H1 (cell line): ENCODE measurements around the gene TMEM253. TPM values are rescaled to one million over a fixed set of nuclear protein-coding genes. Genes with fewer than 3 reads are reported as not detected.

ENCODE experiments used
- CTCF ChIA-PET: fragments of 300-600 bp; sonication (Branson Sonifier 250); formaldehyde crosslinking; loops from one replicate; lab custom pipeline; 2021; ENCODE audit not compliant: partially characterized antibody; lab: Charles Lee
- POLR2A ChIA-PET: fragments of 300-600 bp; sonication (Branson Sonifier 250); formaldehyde crosslinking; loops from one replicate; lab custom pipeline; 2021; ENCODE audit warnings: inconsistent platforms; ENCODE audit not compliant: partially characterized antibody; lab: Charles Lee
- DNase-seq, 2 experiments: peaks; one replicate each; pipeline versions ENCODE4 v3.0.0 to v3.0.0-alpha.2; 2010 to 2022; ENCODE audit warnings: low spot score in 2 of 2, low read depth in 1 of 2, mixed read lengths in 1 of 2
- FAIRE-seq: peaks from 2 replicates; lab custom pipeline; 2011; peaks lifted over from hg19 to GRCh38; lab: Jason Lieb, UNC
- H2AFZ ChIP-seq: 2 replicates; pipeline ENCODE4 v1.8.1; 2012; ENCODE audit warnings: low read length, inconsistent platforms
- H2AK5ac ChIP-seq: 2 replicates; pipeline ENCODE4 v1.6.1; 2013; ENCODE audit warnings: low read depth, low read length
- H2BK120ac ChIP-seq: replicated peaks from 2 replicates; pipeline ENCODE3; 2013; ENCODE audit warnings: low read depth, low read length, inconsistent platforms
- H2BK12ac ChIP-seq: 2 replicates; pipeline ENCODE4 v1.6.1; 2013; ENCODE audit warnings: low read depth, low read length
- H2BK15ac ChIP-seq: 2 replicates; pipeline ENCODE4 v1.6.1; 2013; ENCODE audit warnings: low read length
- H2BK20ac ChIP-seq: 2 replicates; pipeline ENCODE4 v1.6.1; 2013; ENCODE audit warnings: low read length
- H2BK5ac ChIP-seq: 2 replicates; pipeline ENCODE4 v1.6.1; 2013; ENCODE audit warnings: low read depth, low read length
- H3K14ac ChIP-seq: 2 replicates; pipeline ENCODE4 v1.6.1; 2013; ENCODE audit warnings: inconsistent platforms; ENCODE audit not compliant: insufficient read length
- H3K18ac ChIP-seq: 2 replicates; pipeline ENCODE4 v1.6.1; 2013; ENCODE audit warnings: low read length; ENCODE audit errors: extremely low read depth
- H3K23ac ChIP-seq: 2 replicates; pipeline ENCODE4 v1.6.1; 2013; ENCODE audit warnings: inconsistent platforms; ENCODE audit not compliant: insufficient read length
- H3K23me2 ChIP-seq: 2 replicates; pipeline ENCODE4 v1.6.1; 2013; ENCODE audit warnings: low read depth, low read length
- H3K27ac ChIP-seq: 2 replicates; pipeline ENCODE4 v1.6.1; 2011; ENCODE audit warnings: low read depth, low read length, inconsistent platforms
- H3K27me3 ChIP-seq, 4 experiments: replicated peaks in 1 of 4; 1 replicate in 1 of 4; 2 replicates in 3 of 4; pipeline versions ENCODE4 v1.6.1 to v1.8.1; 2011 to 2013; ENCODE audit warnings: low read length in 3 of 4, mild to moderate bottlenecking in 3 of 4, inconsistent platforms in 2 of 4, mixed read lengths in 2 of 4, moderate library complexity in 1 of 4; ENCODE audit not compliant: control insufficient read depth in 3 of 4, insufficient read depth in 3 of 4; ENCODE audit errors: extremely low read depth in 1 of 4
- H3K36me3 ChIP-seq, 4 experiments: 2 replicates each; pipeline versions ENCODE4 v1.6.1 to v1.8.1; 2011 to 2013; ENCODE audit warnings: mild to moderate bottlenecking in 4 of 4, low read length in 3 of 4, moderate library complexity in 2 of 4, control low read depth in 1 of 4, inconsistent platforms in 1 of 4; ENCODE audit not compliant: insufficient read depth in 4 of 4, control insufficient read depth in 2 of 4
- H3K4ac ChIP-seq: replicated peaks from 2 replicates; pipeline ENCODE3; 2013; ENCODE audit warnings: low read length, low read depth, mixed read lengths, inconsistent platforms; ENCODE audit not compliant: insufficient read length
- H3K4me1 ChIP-seq, 4 experiments: replicated peaks in 1 of 4; 1 replicate in 1 of 4; 2 replicates in 3 of 4; pipeline versions ENCODE4 v1.6.1 to v1.8.1; 2011 to 2013; ENCODE audit warnings: low read length in 3 of 4, inconsistent platforms in 2 of 4, mixed read lengths in 1 of 4; ENCODE audit not compliant: insufficient read depth in 4 of 4, control insufficient read depth in 3 of 4
- H3K4me2 ChIP-seq, 2 experiments: 2 replicates each; pipeline versions ENCODE4 v1.6.1 to v1.8.1; 2011 to 2013; ENCODE audit warnings: low read depth in 2 of 2, low read length in 2 of 2, control low read depth in 1 of 2, inconsistent platforms in 1 of 2, mild to moderate bottlenecking in 1 of 2; ENCODE audit not compliant: insufficient read depth in 1 of 2
- H3K4me3 ChIP-seq, 4 experiments: fragments of 200-600, 300-600 bp in 1 of 4; sonication (generic), shearing (Covaris generic), sonication (Bioruptor Twin) in 1 of 4; 2 replicates each; pipeline versions ENCODE4 v1.5.1 to v1.8.1; 2011 to 2016; ENCODE audit warnings: low read length in 4 of 4, low read depth in 3 of 4, control low read depth in 2 of 4, inconsistent platforms in 2 of 4, mild to moderate bottlenecking in 2 of 4, mixed read lengths in 1 of 4, moderate library complexity in 1 of 4; ENCODE audit not compliant: insufficient read depth in 2 of 4; ENCODE audit errors: extremely low read depth in 1 of 4
- H3K56ac ChIP-seq: replicated peaks from 2 replicates; pipeline ENCODE3; 2013; ENCODE audit warnings: low read depth, mild to moderate bottlenecking, mixed read lengths, low read length, inconsistent platforms; ENCODE audit not compliant: insufficient read length
- H3K79me1 ChIP-seq: 2 replicates; pipeline ENCODE4 v1.6.1; 2013; ENCODE audit warnings: low read depth, low read length, control low read depth
- H3K79me2 ChIP-seq, 2 experiments: 2 replicates each; pipeline versions ENCODE4 v1.6.1 to v1.8.1; 2012 to 2013; ENCODE audit warnings: low read length in 2 of 2, mild to moderate bottlenecking in 2 of 2, inconsistent platforms in 1 of 2; ENCODE audit not compliant: insufficient read depth in 2 of 2, control insufficient read depth in 1 of 2
- H3K9ac ChIP-seq, 4 experiments: replicated peaks in 1 of 4; 1 replicate in 1 of 4; 2 replicates in 3 of 4; pipeline versions ENCODE4 v1.6.1 to v1.8.1; 2011 to 2013; ENCODE audit warnings: low read depth in 3 of 4, low read length in 3 of 4, control low read depth in 2 of 4, mild to moderate bottlenecking in 2 of 4, moderate library complexity in 2 of 4, inconsistent platforms in 1 of 4; ENCODE audit errors: extremely low read depth in 1 of 4
- H3K9me3 ChIP-seq, 2 experiments: 2 replicates each; pipeline versions ENCODE4 v1.6.1 to v1.8.1; 2012 to 2013; ENCODE audit warnings: mild to moderate bottlenecking in 2 of 2, moderate library complexity in 2 of 2, control low read depth in 1 of 2, inconsistent platforms in 1 of 2, low read depth in 1 of 2, low read length in 1 of 2, mixed read lengths in 1 of 2; ENCODE audit not compliant: insufficient read depth in 2 of 2
- H4K20me1 ChIP-seq, 2 experiments: replicated peaks in 1 of 2; 2 replicates each; pipeline versions ENCODE3 to v1.8.1; 2011 to 2013; ENCODE audit warnings: inconsistent platforms in 2 of 2, low read length in 2 of 2, mild to moderate bottlenecking in 1 of 2; ENCODE audit not compliant: insufficient read depth in 2 of 2, control insufficient read depth in 1 of 2
- H4K5ac ChIP-seq: 2 replicates; pipeline ENCODE4 v1.6.1; 2013; ENCODE audit warnings: low read length, low read depth, mixed read lengths, inconsistent platforms; ENCODE audit not compliant: insufficient read length
- H4K8ac ChIP-seq: 2 replicates; pipeline ENCODE4 v1.8.0; 2013; ENCODE audit warnings: mild to moderate bottlenecking, moderate library complexity, low read length, inconsistent platforms; ENCODE audit not compliant: insufficient read depth; ENCODE audit errors: extremely low read depth
- H4K91ac ChIP-seq: replicated peaks from 2 replicates; pipeline ENCODE3; 2013; ENCODE audit warnings: low read length, mixed read lengths, inconsistent platforms; ENCODE audit not compliant: insufficient read length
- ASH2L ChIP-seq: fragments of 200-600, 300-600 bp; sonication (generic); IDR thresholded peaks from one replicate; pipeline ENCODE4 v1.7.1; 2017; ENCODE audit warnings: low read length
- CEBPB ChIP-seq: IDR thresholded peaks from 2 replicates; pipeline ENCODE4 v1.6.1; 2012; ENCODE audit warnings: low read depth, low read length
- CTBP2 ChIP-seq: IDR thresholded peaks from 2 replicates; pipeline ENCODE4 v1.7.0; 2011; ENCODE audit warnings: borderline replicate concordance, mild to moderate bottlenecking, moderate library complexity, mixed read lengths, low read length; ENCODE audit not compliant: insufficient read depth, insufficient read length
- EGR1 ChIP-seq: IDR thresholded peaks from 2 replicates; pipeline ENCODE4 v1.6.1; 2011; ENCODE audit warnings: low read depth, low read length, borderline replicate concordance
- FOSL1 ChIP-seq: IDR thresholded peaks from 2 replicates; pipeline ENCODE4 v1.6.1; 2011; ENCODE audit warnings: mild to moderate bottlenecking, low read depth, low read length, moderate library complexity; ENCODE audit not compliant: insufficient read depth
- KDM5A ChIP-seq: fragments of 200-600 bp; IDR thresholded peaks from 2 replicates; pipeline ENCODE4 v1.7.1; 2012; ENCODE audit warnings: mild to moderate bottlenecking, low read length, inconsistent platforms, mixed read lengths
- MAX ChIP-seq: IDR thresholded peaks from 2 replicates; pipeline ENCODE4 v1.6.1; 2012; ENCODE audit warnings: inconsistent platforms
- NRF1 ChIP-seq: IDR thresholded peaks from 2 replicates; pipeline ENCODE4 v1.6.1; 2011; ENCODE audit warnings: mild to moderate bottlenecking, low read depth, low read length, improper control_type of control experiment
- SP1 ChIP-seq: IDR thresholded peaks from 2 replicates; pipeline ENCODE4 v1.6.1; 2011; ENCODE audit warnings: low read depth, low read length
- SRF ChIP-seq: IDR thresholded peaks from 2 replicates; pipeline ENCODE4 v1.6.1; 2011; ENCODE audit warnings: mild to moderate bottlenecking, low read depth, low read length, moderate library complexity
- SUZ12 ChIP-seq: fragments of 200-600 bp; sonication (generic); IDR thresholded peaks from 2 replicates; pipeline ENCODE4 v1.6.1; 2012; ENCODE audit warnings: mild to moderate bottlenecking, inconsistent platforms, low read length, moderate library complexity, mixed read lengths
- ZNF274 ChIP-seq: IDR thresholded peaks from 2 replicates; pipeline ENCODE4 v1.7.0; 2012; ENCODE audit warnings: low read length, borderline replicate concordance; ENCODE audit errors: extremely low read depth
- WGBS, 2 experiments: shearing (Covaris generic) in 1 of 2; methylation state at CpG; one replicate each; pipeline versions ENCODE4 v1.1.6 to v1.1.7; 2013 to 2015; ENCODE audit warnings: low lambda C conversion rate in 2 of 2, mixed read lengths in 2 of 2, inconsistent platforms in 1 of 2, low coverage in 1 of 2, missing lambda C conversion rate in 1 of 2; ENCODE audit not compliant: insufficient replicate concordance in 2 of 2, insufficient coverage in 1 of 2, insufficient read length in 1 of 2; ENCODE audit errors: extremely low coverage in 1 of 2, missing lambda C conversion rate in 1 of 2; 5-methylcytosine and 5-hydroxymethylcytosine counted together
- polyA plus RNA-seq, 7 experiments: library from polyadenylated mRNA; depleted of rRNA in 3 of 7; stranded (reverse) in 5 of 7; unstranded in 2 of 7; fragments of >200 nt in 5 of 7; fragments of 200-250 nt in 2 of 7; gene quantifications; 1 replicate in 5 of 7; 2 replicates in 1 of 7; 4 replicates in 1 of 7; pipeline versions ENCODE4 v1.2.1 to v1.2.3, GENCODE V29; 2011 to 2013; ENCODE audit warnings: missing spikeins in 2 of 7, mixed read lengths in 2 of 7
- total RNA-seq: library from RNA; stranded (reverse); fragmentation: NEBNext Ultra II Directional; extraction: Animal tissue kit (Norgen Biotek cat#: 25700); gene quantifications from 2 replicates; pipeline ENCODE4 v1.2.1, GENCODE V29; 2021

TMEM253 gene
- total and polyA plus RNA-seq, 2 of the 8 experiments (the other 6 are each of a cell fraction or from before 2014, with no cell fraction given) = 1.9 to 2.2 TPM

GRCh38 chr14:21070083-21070609, 30.7 kb upstream of the TMEM253 start, which contains the start of gene ARHGEF40:
Gene ARHGEF40 (plus strand): TSS chr14:21070304. CDS start chr14:21070397, 93 bp downstream.
- peak within 1 kb of the TSS; percentile 80 for H4K5ac ChIP-seq
- H4K8ac ChIP-seq = peak within 1 kb of the TSS; percentile 85
- H3K79me2 ChIP-seq = peaks cover 0 to 13% of the 10 kb centered on the region in 2 experiments; a peak in 2 of 4 replicates
- WGBS, 2 experiments = 7% methylated on average over 3 of the region's 63 CpGs; no CpG with 5 or more reads in 1 of the 2 experiments
- H2BK5ac ChIP-seq = peak within 1 kb of the TSS; percentile 95; the same call in 1 of the 2 replicates
- FAIRE-seq = no peak
- DNase-seq = no peak
- peak within 1 kb of the TSS; percentile 94 to 96 for H3K4me2 ChIP-seq
- peak within 1 kb of the TSS; percentile 92; the same call in 1 of the 2 replicates for H2BK12ac ChIP-seq
- H3K23ac ChIP-seq = peak within 1 kb of the TSS; percentile 52
- H2BK120ac ChIP-seq = peak within 1 kb of the TSS; percentile 91
- H2AK5ac ChIP-seq = no peak within 1 kb of the TSS; the same call in 1 of the 2 replicates
- H3K27me3 ChIP-seq = peaks cover 0 to 4% (median 0%) of the 10 kb centered on the region in 4 experiments; a peak in 3 of 7 replicates
- peak within 1 kb of the TSS; percentile 84 for H3K56ac ChIP-seq
- H3K27ac ChIP-seq = peak within 1 kb of the TSS; percentile 74
- H3K4me1 ChIP-seq = peaks cover 3 to 14% (median 8%) of the 10 kb centered on the region in 4 experiments
- no peak within 1 kb of the TSS for H3K14ac ChIP-seq
- peaks cover 2% of the 10 kb centered on the region in 2 experiments for H4K20me1 ChIP-seq
- ChIA-PET CTCF (interaction anchor here (0.6 to 6.6 kb wide), 24 partner anchors 7 to 786 kb away, joined by 3 to 110 read pairs (median 6); partner anchors contain the start of genes NDRG2 and TMEM253), POLR2A (interaction anchor here (0.7 to 12.4 kb wide), 21 partner anchors 8 to 197 kb away, joined by 3 to 245 read pairs (median 5); partner anchors contain the start of genes NDRG2, TMEM253 and ZNF219)
- H2BK20ac ChIP-seq = 0 out of 2 replicates have a peak within 1 kb of the TSS, but pooled peaks have one; percentile 48
- peak within 1 kb of the TSS; percentile 88 for H3K4ac ChIP-seq
- H2BK15ac ChIP-seq = no peak within 1 kb of the TSS; the same call in 1 of the 2 replicates
- H3K36me3 ChIP-seq = peaks cover 10 to 15% (median 14%) of the 10 kb centered on the region in 4 experiments; a peak in 7 of 8 replicates
- 0 out of 2 replicates have a peak within 1 kb of the TSS, but pooled peaks have one; percentile 1 for H2AFZ ChIP-seq
- H4K91ac ChIP-seq = peak within 1 kb of the TSS; percentile 93
- peaks cover 25% of the 10 kb centered on the region; the same call in 1 of the 2 replicates for H3K23me2 ChIP-seq
- peak within 1 kb of the TSS; percentile 97 for H3K18ac ChIP-seq
- H3K9ac ChIP-seq = peak within 1 kb of the TSS; percentile 66 to 76 (median 72)
- peak within 1 kb of the TSS; percentile 52 to 98 (median 82) for H3K4me3 ChIP-seq
- no peaks in the 10 kb centered on the region for H3K79me1 ChIP-seq
- H3K9me3 ChIP-seq = no peaks in the 10 kb centered on the region
- TF ChIP-seq SUZ12 (peak; percentile 17; the same call in 1 of the 2 replicates), ZNF274 (no peak), NRF1 (no peak), CEBPB (no peak), SRF (no peak), ASH2L (no peak), FOSL1 (no peak), EGR1 (0 out of 2 replicates have a peak, but pooled peaks have one; percentile 10), KDM5A (no peak), MAX (no peak), CTBP2 (no peak), SP1 (no peak)
